K562 (cell line): Measurements from ENCODE around the gene DGLUCY. TPM values are rescaled to one million over a fixed set of nuclear protein-coding genes. Genes with fewer than 3 reads are reported as not detected.
A peak's percentile ranks its signal among the peaks of the same experiment; 100 is the strongest.

Experiments used
- CBX1 ChIP-seq: sonication (generic); IDR thresholded peaks from 2 replicates; pipeline ENCODE4 v1.6.1; 2016; ENCODE audit warnings: antibody characterized with exemption, low read depth, mild to moderate bottlenecking
- E2F3 ChIP-seq: fragments of 250-450 bp; sonication (Bioruptor Pico); IDR thresholded peaks from 2 replicates; pipeline ENCODE4 v1.4.0; 2020; ENCODE audit warnings: mild to moderate bottlenecking
- EZH2 ChIP-seq: IDR thresholded peaks from 2 replicates; pipeline ENCODE4 v1.6.1; 2012; ENCODE audit warnings: low read depth, mild to moderate bottlenecking, inconsistent platforms, low read length, borderline replicate concordance
- PHF8 ChIP-seq: fragments of 200-600 bp; sonication (generic); IDR thresholded peaks from 2 replicates; pipeline ENCODE4 v1.6.1; 2012; ENCODE audit warnings: mixed run types, mild to moderate bottlenecking, inconsistent platforms, low read length, moderate library complexity, borderline replicate concordance
- REST ChIP-seq, 2 experiments: fragments of 450-650 bp; formaldehyde crosslinking in 1 of 2; IDR thresholded peaks; 2 replicates each; pipeline versions ENCODE4 v1.4.0 to v1.6.1; 2014 to 2020; ENCODE audit warnings: mild to moderate bottlenecking in 2 of 2, borderline replicate concordance in 1 of 2, low read depth in 1 of 2
- TAL1 ChIP-seq: fragments of 450-650 bp; IDR thresholded peaks from 2 replicates; pipeline ENCODE4 v1.6.1; 2016; ENCODE audit warnings: mild to moderate bottlenecking
- polyA plus RNA-seq, 8 experiments: library from polyadenylated mRNA; depleted of rRNA in 4 of 8; stranded (reverse) in 5 of 8; unstranded in 3 of 8; fragments of >200 nt; fragmentation: Nextera tagmentation in 2 of 8; fragmentation: Illumina TruSeq in 1 of 8; extraction: Ambion mirVana in 2 of 8; extraction: Trizol in 1 of 8; gene quantifications; 2 replicates each; pipeline versions ENCODE4 v1.2.1 to v1.2.3, GENCODE V29; 2011 to 2014; ENCODE audit warnings: inconsistent platforms in 1 of 8, missing spikeins in 1 of 8
- total RNA-seq, 7 experiments: library from RNA; depleted of rRNA in 6 of 7; stranded (reverse); fragments of >200 nt in 6 of 7; fragmentation: Illumina TruSeq in 2 of 7; extraction: Trizol in 2 of 7; gene quantifications; 2 replicates each; pipeline versions ENCODE4 v1.2.1 to v1.2.3, GENCODE V29; 2011 to 2021; ENCODE audit warnings: low replicate concordance in 1 of 7
- TF ChIP-seq, protein P1 (sequence below): IDR thresholded peaks from 2 replicates; pipeline ENCODE4 v1.6.1; 2011; ENCODE audit warnings: borderline replicate concordance, low read depth, mild to moderate bottlenecking, moderate library complexity, low read length; ENCODE audit not compliant: insufficient read depth, poor library complexity, severe bottlenecking

DGLUCY gene
- total and polyA plus RNA-seq, 9 of the 15 experiments (the other 6 are each of a cell fraction or from before 2014, with no cell fraction given): 9.9 to 28.4 (median 21.0) TPM

DNA sequence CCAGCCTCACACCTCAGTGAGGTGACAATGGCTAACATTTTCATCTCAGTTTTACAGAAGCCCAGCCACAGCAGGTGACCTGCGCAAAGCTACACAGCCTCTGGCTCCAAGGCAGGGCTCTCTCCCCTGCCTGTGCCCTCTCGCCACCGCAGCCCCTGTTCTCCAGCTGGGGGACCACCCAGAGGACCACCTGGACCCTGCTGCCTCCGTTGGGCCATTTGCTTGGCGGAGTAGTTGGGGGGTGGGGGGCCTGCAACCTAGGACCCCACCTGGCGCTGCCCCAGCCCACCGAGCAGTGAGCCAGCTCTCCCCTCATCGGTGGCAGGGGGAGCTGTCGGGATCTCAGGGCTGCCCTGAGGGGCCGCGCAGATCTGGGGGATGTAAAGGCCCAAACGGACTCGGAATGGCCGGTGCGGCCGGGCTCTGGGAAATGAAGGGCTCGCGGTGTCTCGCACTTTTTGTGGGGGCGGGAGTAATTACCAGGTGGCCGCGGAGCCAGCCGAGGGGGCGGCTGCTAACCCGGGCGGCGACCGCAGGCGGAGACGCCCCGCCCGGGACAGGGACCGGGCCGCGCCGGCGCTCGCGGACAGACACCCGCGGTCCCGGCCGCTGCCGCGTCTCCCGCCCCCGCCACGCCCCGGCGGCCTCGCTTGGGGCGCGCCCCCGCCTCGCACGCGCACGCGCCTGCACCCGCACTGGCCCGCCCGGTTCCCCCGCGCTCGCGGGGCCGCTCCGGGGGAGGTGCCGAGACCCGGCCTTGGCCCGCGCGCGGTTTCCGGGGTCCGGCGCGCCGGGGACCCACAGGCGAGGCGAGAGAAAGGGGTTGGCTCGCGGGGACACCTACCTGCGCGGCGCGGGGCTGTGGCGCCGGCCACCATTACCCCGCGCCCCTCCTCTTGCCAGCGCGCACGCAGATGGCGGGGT lies 139.3 kb downstream of the DGLUCY start (continued):
- 0 out of 2 replicates have a peak, but pooled peaks have one; percentile 29 for TF ChIP-seq REST (IDR thresholded peaks at IDR 0.05; ENCODE audit: borderline replicate concordance)
- no peak for TF ChIP-seq REST (CRISPR knock-in tag; IDR thresholded peaks at IDR 0.05; ENCODE audit: low read depth)
- TF ChIP-seq PHF8: peak; percentile 47; the same call in 1 of the 2 replicates
- 0 out of 2 replicates have a peak, but pooled peaks have one; percentile 10 for TF ChIP-seq CBX1
- no peak for TF ChIP-seq E2F3 (CRISPR knock-in tag)
- TF ChIP-seq EZH2: no peak
- TF ChIP-seq TAL1: no peak
- TF ChIP-seq, protein P1, sequence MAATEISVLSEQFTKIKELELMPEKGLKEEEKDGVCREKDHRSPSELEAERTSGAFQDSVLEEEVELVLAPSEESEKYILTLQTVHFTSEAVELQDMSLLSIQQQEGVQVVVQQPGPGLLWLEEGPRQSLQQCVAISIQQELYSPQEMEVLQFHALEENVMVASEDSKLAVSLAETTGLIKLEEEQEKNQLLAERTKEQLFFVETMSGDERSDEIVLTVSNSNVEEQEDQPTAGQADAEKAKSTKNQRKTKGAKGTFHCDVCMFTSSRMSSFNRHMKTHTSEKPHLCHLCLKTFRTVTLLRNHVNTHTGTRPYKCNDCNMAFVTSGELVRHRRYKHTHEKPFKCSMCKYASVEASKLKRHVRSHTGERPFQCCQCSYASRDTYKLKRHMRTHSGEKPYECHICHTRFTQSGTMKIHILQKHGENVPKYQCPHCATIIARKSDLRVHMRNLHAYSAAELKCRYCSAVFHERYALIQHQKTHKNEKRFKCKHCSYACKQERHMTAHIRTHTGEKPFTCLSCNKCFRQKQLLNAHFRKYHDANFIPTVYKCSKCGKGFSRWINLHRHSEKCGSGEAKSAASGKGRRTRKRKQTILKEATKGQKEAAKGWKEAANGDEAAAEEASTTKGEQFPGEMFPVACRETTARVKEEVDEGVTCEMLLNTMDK: no peak
